SK-N-SH treated with all-trans-retinoic acid at 6 μM for 48 hours (cell line): ENCODE results near the gene C11orf87.

Experiments used
- ATAC-seq: fragments of 200-7000 bp; cut with Tn5 transposase; 3 replicates; pipeline ENCODE4 v1.9.1; 2020; ENCODE audit warnings: mild to moderate bottlenecking, moderate library complexity
- ARNTL ChIP-seq: fragments of 450-650 bp; formaldehyde crosslinking; IDR thresholded peaks from 2 replicates; pipeline ENCODE4 v1.5.0; 2020; ENCODE audit warnings: low read depth, mild to moderate bottlenecking, moderate library complexity, borderline replicate concordance
- CSDC2 ChIP-seq: fragments of 250-450 bp; sonication (Bioruptor Pico); IDR thresholded peaks from 2 replicates; pipeline ENCODE4 v1.5.0; 2020; ENCODE audit warnings: mild to moderate bottlenecking, moderate library complexity
- RARB ChIP-seq: fragments of 250-450 bp; sonication (Bioruptor Pico); IDR thresholded peaks from 2 replicates; pipeline ENCODE4 v1.8.0; 2021; ENCODE audit warnings: mild to moderate bottlenecking, moderate library complexity
- ZNF8 ChIP-seq: fragments of 450-650 bp; formaldehyde crosslinking; IDR thresholded peaks from 2 replicates; pipeline ENCODE4 v1.5.0; 2020; ENCODE audit warnings: mild to moderate bottlenecking, moderate library complexity

Gene C11orf87

GRCh38 chr11:109454857-109455256 is 32.9 kb downstream of the C11orf87 start:
- ATAC-seq: no peak
- TF ChIP-seq ZNF8 (CRISPR knock-in tag): no peak
- no peak for TF ChIP-seq CSDC2 (CRISPR knock-in tag)
- no peak for TF ChIP-seq RARB (CRISPR knock-in tag)
- TF ChIP-seq ARNTL (CRISPR knock-in tag): no peak
- TF ChIP-seq, all 23 proteins: peak for 0
